ENCODE measurements around the gene TRAPPC2L.

GRCh38 chr16:88842806-88843205 lies 14.1 kb upstream of the TRAPPC2L start:
- no peak for TF ChIP-seq POLR2A (IDR thresholded peaks at IDR 0.05)
- no peak for TF ChIP-seq CTCF (IDR thresholded peaks at IDR 0.05)
